HG03045 (cell line): ENCODE measurements around the gene ENTHD1.

Experiments used
- ATAC-seq: cut with Tn5 transposase; IDR thresholded peaks from one replicate; pipeline ENCODE4 v1.9.1; 2021; ENCODE audit warnings: mild to moderate bottlenecking, moderate library complexity; ENCODE audit not compliant: unreplicated experiment

Gene ENTHD1

GRCh38 chr22:39697790-39698430 is 195.7 kb downstream of the ENTHD1 start:
- ATAC-seq = no peak

GRCh38 chr22:39693943-39694500 is 199.5 kb downstream of the ENTHD1 start:
- ATAC-seq = no peak
